Ovary (tissue), 3 donors: ENCODE measurements around the gene IQGAP1.

ENCODE experiments used
- CTCF ChIP-seq, 3 donors: fragments of 450-650 bp in 2 of 3; fragments of 200-600 bp in 1 of 3; IDR thresholded peaks; one replicate each; pipeline versions ENCODE4 v1.5.1 to v1.8.0; 2016 to 2022; ENCODE audit warnings: antibody characterized with exemption in 3 of 3, mild to moderate bottlenecking in 1 of 3
- EP300 ChIP-seq: sonication (generic); formaldehyde crosslinking; IDR thresholded peaks from one replicate; pipeline ENCODE4 v1.6.1; 2017; ENCODE audit warnings: antibody characterized with exemption
- POLR2A ChIP-seq: fragments of 450-650 bp; IDR thresholded peaks from one replicate; pipeline ENCODE4 v1.6.1; 2017; ENCODE audit warnings: antibody characterized with exemption, mild to moderate bottlenecking, moderate library complexity
- donor health status: DM: no; HTN: no; CAD: no.

DNA sequence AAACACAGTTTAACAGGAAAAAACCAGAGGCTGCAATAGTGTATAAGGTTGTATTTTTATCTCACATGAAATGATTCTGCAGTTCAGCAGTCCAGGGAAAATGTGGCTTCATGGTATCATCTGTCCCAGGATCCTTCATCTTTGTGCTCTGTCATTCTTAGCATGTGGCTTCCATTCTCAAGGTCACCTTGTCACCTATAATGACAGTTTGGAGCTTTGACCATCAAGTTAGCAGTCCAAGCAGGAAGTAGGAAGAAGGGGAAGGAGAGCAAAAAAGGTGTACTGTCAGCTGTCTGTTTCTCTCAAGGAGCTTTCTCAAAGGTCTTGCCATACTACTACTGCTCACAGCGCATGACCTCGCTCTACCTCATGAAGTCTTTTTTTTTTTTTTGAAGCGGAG lies 83.1 kb downstream of the IQGAP1 start:
- TF ChIP-seq EP300 = no peak
- TF ChIP-seq CTCF (IDR thresholded peaks at IDR 0.05) = no peak
- TF ChIP-seq POLR2A = no peak
